ENCODE results near the gene FGFR3.

The FGFR3 gene

GRCh38 chr4:1792832-1793495 lies at the start of gene FGFR3:
FGFR3 (plus strand) TSS chr4:1793293; CDS start chr4:1793935, 642 bp downstream.
- DNase-seq (ENCODE audit: extremely low read depth in 1 of 2, low read depth in 1 of 2) = peak in 1 of 2 donors; percentile 35

DNA sequence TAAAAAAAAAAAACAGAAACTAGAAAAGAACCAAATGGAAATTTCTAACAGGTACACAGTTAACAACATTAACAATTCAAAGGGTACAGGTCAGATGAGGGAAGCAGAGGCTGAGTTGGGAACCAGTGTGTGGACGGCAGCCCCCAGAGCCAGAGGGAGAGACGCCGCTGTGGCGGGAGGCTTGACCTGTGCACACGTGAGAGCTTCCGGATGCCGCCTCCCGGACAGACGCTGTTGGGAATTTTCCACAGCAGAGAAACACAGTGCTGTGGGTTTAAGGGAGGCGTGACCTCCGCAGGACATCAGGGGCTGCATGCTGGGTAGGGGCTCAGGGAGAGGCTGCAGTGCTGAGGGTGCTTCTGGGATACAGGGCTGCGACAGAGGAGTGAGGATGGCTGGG lies 49.5 kb upstream of the FGFR3 start:
- no peak for DNase-seq (ENCODE audit: extremely low read depth in 1 of 2, low read depth in 1 of 2)

DNA sequence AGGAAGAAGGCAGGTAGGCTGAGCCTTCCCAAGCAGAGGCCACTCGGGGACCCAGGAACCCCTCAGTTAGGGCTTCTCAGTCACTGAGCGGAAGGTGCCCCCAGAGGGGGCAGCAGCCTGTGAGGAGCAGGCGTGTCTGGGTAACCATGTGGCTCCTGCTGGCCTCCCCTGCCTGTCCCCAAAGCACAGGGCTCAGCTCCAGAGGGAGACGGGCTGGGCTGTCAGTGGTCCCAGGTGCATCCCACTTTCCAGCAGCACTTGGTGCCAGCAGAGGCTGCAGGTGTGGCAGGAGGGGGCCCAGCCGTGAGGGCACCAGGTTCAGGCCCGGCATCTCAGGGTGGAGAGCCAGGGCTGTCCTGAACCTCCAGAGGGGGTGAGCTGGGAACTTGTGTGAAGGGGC lies 49.1 kb upstream of the FGFR3 start:
- DNase-seq (ENCODE audit: extremely low read depth in 1 of 2, low read depth in 1 of 2) = no peak

DNA sequence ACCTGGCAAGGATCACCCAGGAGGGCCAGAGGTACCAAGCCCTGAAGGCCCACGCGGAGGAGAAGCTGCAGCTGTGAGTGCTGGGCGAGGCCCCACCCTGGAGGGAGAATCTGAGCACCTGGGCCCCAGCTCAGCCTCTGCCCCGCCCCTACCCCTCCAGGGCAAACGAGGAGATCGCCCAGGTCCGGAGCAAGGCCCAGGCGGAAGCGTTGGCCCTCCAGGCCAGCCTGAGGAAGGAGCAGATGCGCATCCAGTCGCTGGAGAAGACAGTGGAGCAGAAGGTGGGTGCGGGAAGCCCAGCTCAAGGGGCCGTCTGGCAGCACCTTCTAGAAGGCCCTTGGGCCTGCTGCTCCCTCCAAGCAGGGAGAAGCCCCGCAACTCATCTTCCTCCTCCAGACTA lies 48.5 kb upstream of the FGFR3 start:
- no peak for DNase-seq (ENCODE audit: extremely low read depth in 1 of 2, low read depth in 1 of 2)

DNA sequence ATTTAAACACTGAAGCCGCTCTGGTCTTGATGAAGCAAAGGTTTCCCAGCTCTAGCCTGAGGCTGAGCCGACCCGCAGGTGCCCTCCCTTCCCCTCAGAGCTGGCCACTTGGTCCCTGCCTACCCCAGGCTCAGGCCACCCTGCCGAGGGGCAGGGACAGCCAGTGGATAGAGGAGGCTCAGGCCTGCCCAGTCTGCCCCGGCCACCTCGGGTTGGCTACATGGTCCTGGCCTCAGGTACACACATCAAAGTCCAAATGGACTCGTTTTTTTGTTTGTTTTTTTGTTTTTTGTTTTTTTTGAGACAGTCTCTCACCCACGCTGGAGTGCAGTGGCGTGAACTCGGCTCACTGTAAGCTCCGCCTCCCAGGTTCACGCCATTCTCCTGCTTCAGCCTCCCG lies 47.9 kb upstream of the FGFR3 start:
- no peak for DNase-seq (ENCODE audit: extremely low read depth in 1 of 2, low read depth in 1 of 2)

DNA sequence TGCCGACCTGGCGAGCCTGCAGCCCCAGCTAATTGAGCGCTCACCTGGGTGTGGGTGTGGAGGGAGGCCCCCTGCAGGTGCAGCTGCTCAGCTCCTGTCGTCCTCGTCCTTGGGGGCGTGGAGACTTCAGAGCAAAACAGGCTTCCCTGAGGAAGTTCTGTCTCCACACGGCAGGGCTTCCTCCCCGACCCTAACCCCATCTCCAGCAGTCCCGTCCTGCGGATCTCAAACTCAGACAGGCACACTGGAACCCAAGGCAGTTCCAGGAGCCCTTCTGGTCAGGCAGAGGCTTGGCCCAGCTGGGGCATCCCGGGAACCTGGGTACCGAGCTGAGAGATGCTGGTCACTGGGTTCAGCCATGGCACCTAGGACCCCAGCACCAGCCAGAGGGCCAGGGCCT lies 47.4 kb upstream of the FGFR3 start:
- no peak for DNase-seq (ENCODE audit: extremely low read depth in 1 of 2, low read depth in 1 of 2)

DNA sequence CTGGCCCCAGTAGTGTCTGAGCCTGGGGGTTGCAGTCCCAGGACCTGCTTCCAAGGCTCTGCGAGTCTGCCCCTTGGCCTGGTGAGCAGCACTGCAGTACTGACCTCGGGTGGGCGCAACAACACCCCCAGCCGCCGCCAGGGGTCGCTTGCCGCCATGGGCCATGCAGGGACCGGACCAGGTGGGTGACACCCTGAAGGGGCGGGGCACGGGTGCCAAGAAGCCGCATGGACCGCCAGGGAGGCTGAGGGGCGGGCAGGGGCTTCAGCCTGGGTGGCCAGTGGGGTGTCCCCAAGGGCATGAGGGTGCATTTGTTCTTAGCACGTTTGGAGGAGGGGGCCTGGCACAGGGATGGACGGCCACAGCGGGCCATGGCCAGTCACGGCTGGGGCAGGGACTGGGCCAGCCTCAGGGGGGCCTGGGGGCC lies 46.8 kb upstream of the FGFR3 start:
- peak; percentile 37 to 63 for DNase-seq (ENCODE audit: extremely low read depth in 1 of 2, low read depth in 1 of 2)

DNA sequence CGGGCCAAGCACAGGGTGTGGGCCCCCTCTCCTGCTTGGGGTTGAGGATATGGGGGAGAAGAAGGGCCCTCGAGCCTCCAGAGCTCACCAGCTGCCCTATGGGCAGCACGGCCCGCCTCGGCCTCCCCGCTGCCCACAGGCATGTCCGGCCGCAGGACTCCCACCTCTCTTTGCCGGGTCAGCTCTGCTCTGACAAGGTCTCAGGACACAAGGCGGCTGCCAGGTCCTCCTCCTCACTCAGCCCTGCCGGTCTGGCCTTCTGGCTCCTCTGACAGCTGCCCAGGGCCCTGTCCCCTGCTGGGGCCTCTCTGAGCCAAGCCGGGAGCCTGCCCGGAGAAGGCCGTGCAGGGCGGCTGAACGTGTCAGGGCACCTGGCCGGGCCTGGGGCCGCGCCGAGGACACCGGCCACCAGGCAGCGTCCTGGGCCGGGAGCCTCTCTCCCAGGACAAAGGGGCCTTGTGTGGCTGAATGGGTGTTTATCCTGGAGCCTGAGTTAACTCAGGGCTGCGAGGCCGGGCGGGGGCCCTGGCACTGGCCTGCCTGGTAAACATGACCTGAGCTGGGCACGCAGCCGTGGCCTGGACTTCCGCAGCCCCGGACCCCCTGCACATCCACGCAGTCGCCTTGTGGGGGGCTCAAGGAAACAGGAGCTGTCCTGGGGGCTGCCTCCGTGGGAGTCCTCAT lies 46.0 kb upstream of the FGFR3 start:
- no peak for DNase-seq (ENCODE audit: extremely low read depth in 1 of 2, low read depth in 1 of 2)

GRCh38 chr4:1747603-1747967 lies 45.5 kb upstream of the FGFR3 start:
- no peak for DNase-seq (ENCODE audit: extremely low read depth in 1 of 2, low read depth in 1 of 2)

- peak; percentile 27 to 70 for DNase-seq (ENCODE audit: extremely low read depth in 1 of 2, low read depth in 1 of 2)
Observed at GRCh38 chr4:1748465-1748995, 44.6 kb upstream of the FGFR3 start.

DNA sequence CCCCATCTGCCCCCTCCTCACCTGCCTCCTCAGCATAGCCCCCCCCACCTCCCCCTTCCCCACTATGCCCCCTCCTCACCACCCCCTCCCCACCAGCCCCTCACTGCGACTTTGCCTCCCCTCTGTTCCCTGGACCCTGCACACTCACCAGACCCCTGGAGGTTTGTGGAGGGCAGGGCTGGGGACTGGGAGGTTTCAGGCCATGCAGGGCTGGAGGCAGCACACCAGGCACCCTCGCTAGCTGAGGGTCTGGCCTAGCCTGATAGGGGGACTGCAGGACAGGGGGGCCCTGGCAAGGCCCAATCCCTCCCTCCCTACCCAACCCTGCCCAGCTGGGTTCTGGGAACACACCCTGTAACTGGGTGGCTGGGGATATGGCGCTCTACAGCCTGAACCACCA lies 43.7 kb upstream of the FGFR3 start:
- no peak for DNase-seq (ENCODE audit: extremely low read depth in 1 of 2, low read depth in 1 of 2)

DNA sequence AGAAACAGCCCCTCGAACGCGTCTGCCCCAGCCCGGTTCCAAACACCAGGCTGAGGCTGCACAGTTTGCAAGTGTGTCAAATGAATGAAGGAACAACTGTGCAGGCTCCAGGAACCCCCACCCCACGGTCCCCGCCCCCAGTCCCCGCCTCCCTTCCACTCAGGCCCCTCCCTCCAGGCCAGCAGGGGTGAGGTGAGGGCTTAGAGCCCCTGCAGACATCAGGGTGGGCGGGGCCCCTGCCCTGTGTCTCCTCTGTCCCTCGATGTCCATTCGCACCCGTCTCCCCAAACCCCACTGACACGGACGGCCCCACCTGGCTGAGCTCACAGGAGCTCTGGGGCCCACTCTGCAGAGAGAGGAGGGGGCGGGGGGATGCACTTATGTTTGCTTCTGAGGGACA lies 43.3 kb upstream of the FGFR3 start:
- no peak for DNase-seq (ENCODE audit: extremely low read depth in 1 of 2, low read depth in 1 of 2)

GRCh38 chr4:1750381-1751154 lies 42.5 kb upstream of the FGFR3 start:
- no peak for DNase-seq (ENCODE audit: extremely low read depth in 1 of 2, low read depth in 1 of 2)

GRCh38 chr4:1751155-1751918 lies 41.8 kb upstream of the FGFR3 start:
- DNase-seq (ENCODE audit: extremely low read depth in 1 of 2, low read depth in 1 of 2) = no peak

DNA sequence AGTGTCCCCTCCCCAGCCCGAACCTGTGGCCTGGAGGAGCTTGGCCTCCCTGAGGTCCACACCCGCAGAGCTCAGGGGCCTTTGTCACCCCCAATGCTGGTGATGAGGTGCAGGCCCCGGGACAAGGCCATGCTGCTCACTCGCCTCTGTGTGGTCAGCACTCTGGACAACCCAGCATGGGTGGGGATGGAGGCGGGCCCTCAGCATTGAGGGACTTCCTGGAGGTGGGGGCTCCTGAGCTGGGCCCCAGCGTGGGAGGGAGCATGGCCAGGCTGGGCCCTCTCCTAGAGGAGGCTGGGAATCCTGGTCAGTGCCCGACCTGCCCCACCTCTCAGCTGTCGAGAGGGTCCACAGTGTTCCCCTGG lies 41.2 kb upstream of the FGFR3 start:
- DNase-seq (ENCODE audit: extremely low read depth in 1 of 2, low read depth in 1 of 2) = no peak

- no peak for DNase-seq (ENCODE audit: extremely low read depth in 1 of 2, low read depth in 1 of 2)
Observed at GRCh38 chr4:1752284-1753041, 40.6 kb upstream of the FGFR3 start.

DNA sequence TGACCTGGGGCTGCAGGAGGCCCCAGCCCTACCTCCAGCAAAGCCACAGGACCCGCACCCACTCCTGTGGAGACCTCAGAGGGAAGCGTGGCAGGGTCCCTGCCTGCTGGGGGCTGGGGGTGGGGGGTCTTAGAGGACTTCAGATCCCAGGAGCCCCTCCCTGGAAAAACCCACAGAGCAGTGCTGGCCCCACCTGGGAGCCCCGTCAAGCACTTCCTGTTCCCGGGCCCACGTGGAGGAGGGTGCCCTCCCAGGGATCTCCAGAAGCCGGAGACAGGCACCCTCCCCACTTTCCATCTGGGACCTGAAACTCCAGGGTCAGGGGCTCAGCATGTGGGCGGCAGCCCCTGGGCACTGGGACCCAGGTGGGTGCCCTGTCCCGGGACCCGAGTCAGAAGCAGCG lies 39.8 kb upstream of the FGFR3 start:
- no peak for DNase-seq (ENCODE audit: extremely low read depth in 1 of 2, low read depth in 1 of 2)

- DNase-seq (ENCODE audit: extremely low read depth in 1 of 2, low read depth in 1 of 2) = no peak
Observed at GRCh38 chr4:1753697-1754311, 39.3 kb upstream of the FGFR3 start.

DNA sequence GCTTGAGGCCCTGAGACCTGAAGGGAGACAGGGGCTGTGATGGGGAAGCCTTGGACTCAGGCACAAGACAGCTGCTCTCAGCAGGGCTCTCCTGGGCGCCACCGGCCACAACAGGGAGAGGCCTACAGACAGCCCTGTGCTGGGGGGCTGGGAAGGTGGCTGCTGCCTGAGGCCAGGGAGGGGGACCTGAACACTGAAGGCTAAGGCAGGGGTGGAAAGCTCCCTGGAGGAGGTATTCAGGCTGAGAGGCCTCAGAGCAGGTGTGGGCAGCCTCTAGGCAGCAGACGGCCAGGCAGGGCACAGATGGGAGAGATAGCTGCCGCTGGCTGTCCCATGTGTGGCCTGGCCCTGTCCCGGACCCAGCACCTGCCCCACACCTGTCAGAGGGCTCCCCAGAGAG lies 38.8 kb upstream of the FGFR3 start:
- DNase-seq (ENCODE audit: extremely low read depth in 1 of 2, low read depth in 1 of 2) = no peak

DNA sequence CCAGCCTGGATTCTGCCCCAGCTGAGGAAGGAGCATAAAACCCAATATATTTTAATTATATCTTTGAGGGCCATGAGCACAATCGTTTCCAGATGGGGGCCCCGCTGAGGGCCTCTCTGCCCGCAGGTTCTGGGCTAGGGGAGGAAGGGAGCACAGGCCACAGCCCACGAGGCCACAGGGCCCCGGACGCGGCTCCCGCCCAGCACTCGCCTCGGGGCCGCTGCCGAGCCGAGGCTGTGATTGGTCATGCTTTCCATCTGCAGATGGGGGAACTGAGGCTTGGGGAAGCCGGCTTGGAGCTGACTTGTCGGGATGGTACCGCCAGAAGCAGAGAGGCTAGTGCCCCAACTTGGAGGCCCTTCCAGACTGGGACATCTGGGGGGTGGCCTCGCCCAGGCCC lies 37.8 kb upstream of the FGFR3 start:
- DNase-seq (ENCODE audit: extremely low read depth in 1 of 2, low read depth in 1 of 2) = no peak

Measured in activated CD8-positive, alpha-beta memory T cell treated with anti-CD3 and anti-CD28 coated beads for 1 hour (primary cell).